ENCODE measurements around the gene NXPE1.
"Not testable (repeated sequence)": the region's sequence is repeated elsewhere in the genome, so short reads cannot be mapped to it uniquely, and the experiment has no call there.

The NXPE1 gene

DNA sequence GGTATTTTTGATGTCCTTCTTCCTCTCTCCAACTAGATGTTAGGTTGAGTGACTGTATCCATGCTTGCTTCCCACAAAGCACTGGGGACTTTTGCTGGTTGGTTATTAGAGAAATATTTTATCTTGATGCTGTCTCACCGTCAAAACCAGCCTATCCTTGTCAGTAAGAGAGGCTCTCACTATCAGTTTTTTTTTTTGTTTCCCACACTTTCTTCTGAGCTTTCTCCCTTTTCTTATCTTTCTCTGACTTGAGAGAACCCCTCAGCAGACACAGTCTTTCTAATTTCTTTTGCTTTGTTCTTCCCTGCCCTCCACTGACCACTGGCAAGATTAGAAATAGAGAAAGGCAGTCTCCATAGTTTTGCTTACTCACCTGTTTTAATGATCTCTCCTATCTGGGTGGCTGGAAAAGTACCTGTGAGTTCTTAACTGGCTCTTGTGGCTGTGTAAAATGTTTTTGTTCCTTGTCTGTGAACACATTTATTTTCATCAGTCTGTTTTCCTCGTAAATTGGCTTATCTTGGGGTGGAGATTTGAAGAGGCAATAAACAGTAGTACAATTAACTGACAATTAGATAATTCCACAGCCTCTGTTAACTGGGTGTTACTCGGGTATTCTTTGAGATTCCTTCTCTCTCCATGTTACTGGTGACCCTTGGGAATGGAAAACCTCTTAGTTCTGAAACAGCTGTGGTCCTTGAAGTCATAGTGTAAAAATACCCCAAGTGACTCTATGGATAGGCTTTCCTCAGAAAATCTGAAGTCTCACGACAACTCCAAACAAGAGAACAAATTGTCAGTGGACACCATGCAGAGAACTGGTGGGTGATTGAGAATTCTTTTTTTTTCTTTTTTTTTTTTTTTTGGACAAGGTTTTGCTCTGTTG, at the start of gene NXPE1:
NXPE1 (minus strand) TSS at position 457 of the 886 bp plus-strand sequence. CDS start 8,680 bp downstream, outside the sequence.
- no peak for DNase-seq (ENCODE audit: low read depth, low spot score)

DNA sequence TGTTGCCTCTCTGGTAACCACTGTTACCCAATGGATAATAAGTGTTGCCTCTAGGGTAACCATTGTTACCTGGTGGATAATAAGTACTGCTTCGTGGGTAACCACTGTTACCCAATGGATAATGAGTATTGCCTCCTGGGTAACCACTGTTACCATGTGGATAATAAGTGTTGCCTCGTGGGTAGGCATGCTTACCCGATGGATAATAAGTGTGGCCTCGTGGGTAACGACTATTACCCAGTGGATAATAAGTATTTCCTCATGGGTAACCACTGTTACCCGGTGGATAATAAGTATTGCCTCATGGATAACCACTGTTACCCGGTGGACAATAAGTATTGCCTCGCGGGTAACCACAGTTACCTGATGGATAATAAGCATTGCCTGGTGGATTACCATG, 49.7 kb upstream of the NXPE1 start:
- no peak for DNase-seq (ENCODE audit: low read depth, low spot score)

DNA sequence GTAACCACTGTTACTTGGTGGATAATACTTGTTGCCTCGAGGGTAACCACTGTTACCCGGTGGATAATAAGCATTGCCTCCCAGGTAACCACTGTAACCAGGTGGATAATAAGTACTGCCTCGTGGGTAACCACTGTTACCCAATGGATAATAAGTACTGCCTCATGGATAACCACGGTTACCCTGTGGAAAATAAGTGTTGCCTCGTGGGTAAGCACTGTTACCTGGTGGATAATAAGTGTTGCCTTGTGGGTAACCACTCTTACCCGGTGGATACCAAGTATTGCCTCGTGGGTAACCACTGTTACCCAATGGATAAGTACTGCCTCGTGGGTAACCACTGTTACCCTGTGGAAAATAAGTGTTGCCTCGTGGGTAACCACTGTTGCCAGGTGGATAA, 48.9 kb upstream of the NXPE1 start:
- not testable (repeated sequence) for DNase-seq (ENCODE audit: low read depth, low spot score)

DNA sequence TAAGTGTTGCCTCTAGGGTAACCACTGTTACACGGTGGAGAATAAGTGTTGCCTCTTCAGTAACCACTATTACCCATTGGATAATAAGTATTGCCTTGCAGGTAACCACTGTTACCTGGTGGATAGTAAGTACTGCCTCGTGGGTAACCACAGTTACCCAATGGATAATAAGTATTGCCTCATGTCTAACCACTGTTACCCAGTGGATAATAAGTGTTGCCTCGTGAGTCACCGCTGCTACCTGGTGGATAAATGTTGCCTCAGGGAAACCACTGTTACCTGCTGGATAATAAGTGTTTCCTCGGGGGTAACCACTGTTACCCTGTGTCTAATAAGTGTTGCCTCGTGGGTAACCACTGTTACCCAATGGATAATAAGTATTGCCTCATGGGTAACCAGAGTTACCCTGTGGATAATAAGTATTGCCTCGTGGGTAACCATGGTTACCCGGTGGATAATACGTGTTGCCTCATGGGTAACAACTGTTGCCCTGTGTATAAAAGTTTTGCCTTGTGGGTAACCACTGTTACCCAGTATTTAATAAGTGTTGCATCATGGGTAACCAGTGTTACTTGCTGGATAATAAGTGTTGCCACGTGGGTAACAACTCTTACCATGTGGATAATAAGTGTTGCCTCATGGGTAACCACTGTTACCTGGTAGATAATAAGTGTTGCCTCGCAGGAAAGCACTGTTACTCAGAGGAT, 48.2 kb upstream of the NXPE1 start:
- no peak for DNase-seq (ENCODE audit: low read depth, low spot score)

DNA sequence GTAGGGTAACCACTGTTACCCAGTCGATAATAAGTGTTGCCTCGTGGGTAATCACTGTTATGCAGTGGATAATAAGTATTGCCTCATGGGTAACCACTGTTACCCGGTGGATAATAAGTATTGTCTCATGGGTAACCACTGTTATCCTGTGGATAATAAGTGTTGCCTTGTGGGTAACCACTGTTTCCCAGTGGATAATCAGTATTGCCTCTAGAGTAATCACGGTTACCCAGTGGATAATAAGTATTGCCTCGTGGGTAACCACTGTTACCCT, 47.1 kb upstream of the NXPE1 start:
- DNase-seq (ENCODE audit: low read depth, low spot score), result not testable (repeated sequence)

DNA sequence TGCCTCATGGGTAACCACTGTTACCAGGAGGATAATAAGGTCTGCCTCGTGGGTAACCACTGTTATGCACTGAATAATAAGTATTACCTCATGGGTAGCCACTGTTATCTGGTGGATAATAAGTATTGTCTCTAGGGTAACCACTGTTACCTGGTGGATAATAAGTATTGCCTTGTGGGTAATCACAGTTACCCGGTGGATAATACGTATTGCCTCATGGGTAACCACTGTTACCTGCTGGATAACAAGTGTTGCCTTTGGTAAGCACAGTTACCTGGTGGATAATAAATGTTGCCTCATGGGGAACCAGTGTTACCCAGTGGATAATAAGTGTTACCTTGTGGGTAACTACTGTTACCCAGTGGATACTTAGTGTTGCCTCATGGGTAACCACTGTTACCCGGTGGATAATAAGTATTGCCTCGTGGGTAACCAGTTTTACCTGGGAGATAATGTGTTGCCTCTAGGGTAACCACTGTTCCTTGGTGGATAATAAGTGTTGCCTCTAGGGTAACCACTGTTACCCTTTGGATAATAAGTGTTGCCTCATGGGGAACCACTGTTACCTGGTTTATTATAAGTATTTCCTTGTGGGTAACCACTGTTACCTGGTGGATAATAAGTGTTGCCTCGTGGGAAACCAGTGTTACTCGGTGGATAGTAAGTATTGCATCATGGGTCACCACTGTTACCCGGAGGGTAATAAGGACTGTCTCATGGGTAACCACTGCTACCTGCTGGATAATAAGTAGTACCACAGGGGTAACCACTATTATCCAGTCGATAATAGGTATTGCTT, 46.5 kb upstream of the NXPE1 start:
- DNase-seq (ENCODE audit: low read depth, low spot score), result no peak

DNA sequence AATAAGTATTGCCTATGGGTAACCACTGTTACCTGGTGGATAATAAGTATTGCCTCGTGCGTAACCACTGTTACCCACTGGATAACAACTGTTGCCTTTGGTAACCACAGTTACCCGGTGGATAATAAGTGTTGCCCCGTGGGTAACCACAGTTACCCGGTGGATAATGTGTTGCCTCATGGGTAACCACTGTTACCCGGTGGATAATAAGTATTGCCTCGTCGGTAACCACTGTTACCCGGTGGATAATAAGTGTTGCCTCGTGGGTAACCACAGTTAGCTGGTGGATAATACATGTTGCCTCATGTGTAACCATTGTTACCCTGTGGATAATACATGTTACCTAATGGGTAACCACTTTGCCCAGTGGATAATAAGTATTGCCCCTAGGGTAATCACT, 45.7 kb upstream of the NXPE1 start:
- no peak for DNase-seq (ENCODE audit: low read depth, low spot score)

DNA sequence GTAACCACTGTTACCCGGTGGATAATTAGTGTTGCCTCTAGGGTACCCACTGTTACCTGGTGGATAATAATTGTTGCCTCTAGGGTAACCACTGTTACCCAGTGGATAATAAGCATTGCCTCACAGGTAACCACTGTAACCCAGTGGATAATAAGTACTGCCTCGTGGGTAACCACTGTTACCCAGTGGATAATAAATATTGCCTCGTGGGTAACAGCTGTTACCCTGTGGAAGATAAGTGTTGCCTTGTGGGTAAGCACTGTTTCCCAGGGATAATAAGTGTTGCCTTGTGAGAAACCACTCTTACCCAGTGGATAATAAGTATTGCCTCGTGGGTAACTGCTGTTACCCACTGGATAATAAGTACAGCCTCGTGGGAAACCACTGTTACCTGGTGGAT, 45.2 kb upstream of the NXPE1 start:
- no peak for DNase-seq (ENCODE audit: low read depth, low spot score)

DNA sequence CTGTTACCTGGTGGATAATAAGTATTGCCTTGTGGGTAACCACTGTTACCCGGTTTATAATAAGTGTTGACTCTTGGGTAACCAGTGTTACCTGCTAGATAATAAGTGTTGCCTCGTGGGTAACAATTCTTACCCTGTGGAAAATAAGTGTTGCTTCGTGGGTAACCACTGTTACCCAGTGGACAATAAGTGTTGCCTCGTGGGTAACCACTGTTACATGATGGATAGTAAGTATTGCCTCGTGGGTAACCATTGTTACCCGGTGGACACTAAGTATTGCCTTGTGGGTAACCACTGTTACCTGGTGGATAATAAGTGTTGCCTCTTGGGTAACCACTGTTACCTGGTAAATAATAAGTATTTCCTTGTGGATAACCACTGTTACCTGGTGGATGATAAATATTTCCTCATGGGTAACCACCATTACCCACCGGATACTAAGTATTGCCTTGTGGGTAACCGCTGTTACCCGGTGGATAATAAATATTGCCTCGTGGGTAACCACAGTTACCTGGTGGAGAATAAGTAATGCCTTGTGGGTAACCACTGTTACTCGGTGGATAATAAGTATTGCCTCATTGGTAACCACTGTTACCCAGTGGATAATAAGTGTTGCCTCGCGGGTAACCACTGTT, 44.6 kb upstream of the NXPE1 start:
- no peak for DNase-seq (ENCODE audit: low read depth, low spot score)

DNA sequence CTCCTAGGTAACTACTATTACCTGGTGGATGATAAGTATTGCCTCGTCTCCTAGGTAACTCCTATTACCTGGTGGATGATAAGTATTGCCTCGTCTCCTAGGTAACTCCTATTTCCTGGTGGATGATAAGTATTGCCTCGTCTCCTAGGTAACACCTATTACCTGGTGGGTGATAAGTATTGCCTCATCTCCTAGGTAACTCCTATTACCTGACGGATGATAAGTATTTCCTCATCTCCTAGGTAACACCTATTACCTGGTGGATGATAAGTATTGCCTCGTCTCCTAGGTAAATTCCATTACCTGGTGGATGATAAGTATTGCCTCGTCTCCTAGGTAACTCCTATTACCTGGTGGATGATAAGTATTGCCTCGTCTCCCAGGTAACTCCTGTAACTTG, 43.5 kb upstream of the NXPE1 start:
- not testable (repeated sequence) for DNase-seq (ENCODE audit: low read depth, low spot score)

DNA sequence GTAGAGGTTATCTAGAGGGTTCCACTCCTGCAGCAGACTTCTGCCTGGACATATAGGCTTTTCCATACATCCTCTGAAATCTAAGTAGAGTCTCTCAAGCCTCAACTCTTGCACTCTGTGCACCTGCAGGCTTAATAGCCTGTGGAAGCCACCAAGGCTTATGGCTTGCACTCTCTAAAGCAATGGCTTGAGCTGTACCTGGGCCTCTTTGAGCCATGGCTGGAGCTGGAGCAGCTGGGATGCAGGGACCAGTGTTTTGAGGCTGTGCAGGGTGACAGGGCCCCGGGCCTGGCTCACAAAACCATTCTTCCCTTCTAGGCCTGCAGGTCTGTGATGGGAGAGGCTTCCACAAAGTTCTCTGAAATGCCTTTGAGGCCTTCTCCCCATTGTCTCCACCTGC, 38.8 kb upstream of the NXPE1 start:
- no peak for DNase-seq (ENCODE audit: low read depth, low spot score)

DNA sequence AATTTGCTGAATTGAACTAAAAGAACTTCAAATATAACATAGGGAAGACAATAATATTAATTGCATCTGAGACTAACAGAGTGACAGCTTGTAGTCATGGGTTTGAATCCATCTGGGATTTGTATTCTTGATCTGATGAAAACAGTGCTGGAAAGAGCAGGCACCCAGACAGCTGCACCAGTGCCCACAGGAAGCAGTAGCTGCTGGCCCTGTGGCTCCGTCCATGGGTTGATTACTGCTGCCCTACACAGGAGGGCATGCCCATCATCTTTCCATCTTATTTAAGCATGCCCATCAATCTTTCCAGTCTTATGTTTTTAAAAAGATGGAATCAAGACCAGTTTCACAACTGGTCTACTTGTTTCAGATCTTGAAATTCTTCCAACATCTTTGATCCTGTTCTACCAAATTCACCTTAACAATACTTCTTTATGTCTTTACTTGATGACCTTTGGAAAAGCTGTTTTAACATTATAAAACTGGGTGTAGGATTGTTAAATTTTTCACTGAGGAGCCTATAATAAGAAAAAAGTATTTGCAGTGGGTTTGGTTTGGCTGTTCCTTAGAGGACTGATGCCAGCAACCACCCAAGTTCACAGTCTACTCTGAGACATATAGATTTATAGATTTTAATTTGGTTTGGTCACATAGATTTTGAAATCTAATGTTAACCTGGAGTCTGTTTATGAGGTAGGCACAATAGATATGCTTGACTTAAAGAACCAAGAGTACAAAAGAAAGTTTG, 36.7 kb upstream of the NXPE1 start:
- DNase-seq (ENCODE audit: low read depth, low spot score), result no peak

DNA sequence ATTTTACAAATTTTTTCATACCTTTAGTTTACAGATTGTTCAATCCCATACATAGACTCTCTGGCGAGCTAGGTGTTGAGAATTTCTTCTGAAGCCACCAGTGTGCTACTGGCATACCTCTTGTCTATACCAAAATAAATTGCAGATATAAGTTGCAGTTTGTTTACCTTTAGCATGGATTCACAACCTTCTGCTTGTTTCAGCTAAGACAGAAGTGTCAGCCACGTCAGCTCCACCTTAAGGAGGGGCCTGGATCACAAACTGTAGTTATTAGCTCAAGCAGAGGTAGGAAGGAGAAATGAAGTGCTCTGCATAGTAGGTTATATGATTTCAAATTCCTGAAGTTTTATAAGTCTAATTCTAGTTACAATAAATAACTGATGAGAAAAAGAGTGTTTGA, 35.9 kb upstream of the NXPE1 start, which contains the start of gene NXPE4:
NXPE4 (minus strand) TSS at position 216 of the 400 bp plus-strand sequence. CDS start 1,027 bp downstream, outside the sequence.
- no peak for DNase-seq (ENCODE audit: low read depth, low spot score)

DNA sequence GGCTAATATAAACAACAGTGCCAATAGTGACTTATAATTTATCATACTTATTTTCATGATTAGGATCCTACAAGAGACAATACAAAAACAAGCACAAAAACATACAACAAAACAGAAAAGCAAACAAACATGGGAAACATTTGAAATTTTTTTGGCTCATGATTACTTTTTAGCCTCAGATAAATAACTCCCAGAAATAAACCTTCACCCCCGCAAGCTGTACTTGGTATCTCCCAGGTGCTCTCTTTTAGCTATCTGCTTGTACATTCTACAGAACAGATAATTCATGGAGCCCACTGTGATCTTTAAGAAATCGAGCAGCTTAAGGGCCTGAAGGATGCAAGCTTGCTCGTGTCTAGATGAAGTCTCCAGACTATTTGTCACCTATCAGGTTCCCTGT, 35.0 kb upstream of the NXPE1 start:
- no peak for DNase-seq (ENCODE audit: low read depth, low spot score)

DNA sequence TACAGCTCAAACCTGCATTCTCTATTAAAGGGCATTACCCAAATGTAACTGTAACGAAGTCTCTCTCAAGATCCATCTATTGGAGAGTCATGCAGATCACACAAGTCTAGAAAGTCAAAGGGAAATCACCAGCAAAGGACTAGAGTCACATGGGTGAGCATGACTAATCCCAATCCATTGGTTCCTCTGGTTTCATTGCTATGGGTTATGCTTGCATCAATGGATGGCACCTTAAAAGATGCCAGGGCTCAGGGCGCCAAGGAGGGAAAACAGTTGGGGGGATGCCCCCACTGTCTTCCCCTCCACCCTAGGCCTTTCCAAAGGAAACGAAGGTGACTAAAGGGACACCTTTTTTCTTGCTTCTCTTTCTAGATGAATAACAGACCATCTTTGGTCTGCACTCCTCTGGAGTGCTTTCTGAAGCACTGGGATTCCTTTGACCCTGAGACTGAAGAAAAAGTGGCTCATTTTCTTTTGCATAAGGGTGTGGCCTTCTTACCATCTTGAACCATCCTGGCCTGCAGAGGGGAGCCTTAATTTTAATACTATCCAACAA, 27.8 kb upstream of the NXPE1 start:
- no peak for DNase-seq (ENCODE audit: low read depth, low spot score)

DNA sequence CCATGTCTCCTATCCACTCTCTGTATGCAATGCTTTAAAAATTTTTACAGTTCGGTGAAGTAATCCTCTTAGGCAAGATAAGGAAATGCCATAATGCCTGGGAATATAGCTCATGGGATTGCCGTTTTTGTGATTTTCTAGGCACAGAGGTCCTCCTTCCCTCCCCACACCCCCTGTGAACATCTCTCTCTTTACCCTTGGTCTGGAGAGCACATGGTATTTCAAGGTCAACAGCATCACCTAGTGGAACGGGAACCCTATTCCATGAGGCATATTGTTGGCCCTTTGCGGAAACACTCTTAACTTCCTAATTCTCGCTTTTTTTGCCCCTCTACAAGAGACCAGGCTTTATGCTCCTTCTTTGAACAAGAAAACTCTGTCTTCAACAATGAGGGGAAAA, 27.1 kb upstream of the NXPE1 start:
- DNase-seq (ENCODE audit: low read depth, low spot score), result no peak

DNA sequence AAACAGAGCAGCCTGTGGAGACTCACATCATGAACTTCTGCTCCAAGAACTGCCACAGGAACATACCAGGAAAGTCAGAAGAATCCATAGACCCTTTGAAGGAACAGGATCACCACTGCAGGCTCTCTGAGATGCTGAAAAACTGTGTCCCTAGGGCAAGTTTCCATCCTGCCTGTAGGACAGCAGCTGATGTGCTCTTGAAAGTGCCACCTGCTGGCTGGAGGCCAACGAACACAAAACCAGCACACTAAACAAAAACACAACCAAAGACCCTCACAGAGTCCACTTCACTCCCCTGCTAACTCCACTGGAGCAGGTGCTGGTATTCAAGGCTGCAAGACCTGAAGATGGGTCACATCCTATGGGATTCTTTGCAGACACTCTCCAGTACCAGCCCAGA, 12.0 kb upstream of the NXPE1 start:
- DNase-seq (ENCODE audit: low read depth, low spot score), result no peak

DNA sequence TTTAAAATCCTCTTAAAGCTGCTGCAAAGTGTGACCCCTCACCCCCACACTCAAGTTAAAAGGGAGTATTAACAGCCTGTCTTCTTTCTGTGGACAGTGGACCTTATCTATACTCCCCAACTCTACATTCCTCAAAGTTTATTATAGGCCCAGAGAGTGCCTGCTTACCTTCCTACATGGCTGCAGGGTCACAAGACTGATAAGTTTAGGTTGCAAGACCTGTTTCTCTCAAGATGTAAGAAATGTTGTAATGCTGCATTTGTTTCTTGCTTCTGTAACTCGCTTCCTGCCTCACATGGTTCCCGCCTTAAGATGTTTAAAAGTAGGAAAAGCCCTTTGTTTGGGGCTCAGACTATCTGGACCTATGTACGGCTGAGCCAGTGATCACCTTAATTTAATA, 10.1 kb upstream of the NXPE1 start:
- no peak for DNase-seq (ENCODE audit: low read depth, low spot score)

DNA sequence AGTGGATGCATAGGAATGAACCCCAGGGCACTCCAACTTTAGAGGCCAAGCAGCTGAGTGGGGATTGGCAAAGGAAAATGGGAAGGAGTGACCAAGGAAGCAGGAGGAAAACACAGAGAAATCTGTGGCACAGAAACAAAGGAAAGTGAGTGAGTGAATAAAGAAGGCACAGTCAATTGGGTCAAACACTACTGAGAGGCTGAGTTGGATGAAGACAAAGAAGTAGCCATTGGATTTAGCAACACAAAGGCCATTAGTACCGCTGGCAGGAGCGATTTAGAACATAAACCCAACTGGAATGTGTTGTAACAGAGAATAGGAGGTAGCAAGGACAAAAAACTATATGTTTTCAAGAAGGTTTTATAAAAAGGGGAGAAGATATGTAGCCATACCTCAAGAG, 6.6 kb upstream of the NXPE1 start:
- DNase-seq (ENCODE audit: low read depth, low spot score), result no peak

DNA sequence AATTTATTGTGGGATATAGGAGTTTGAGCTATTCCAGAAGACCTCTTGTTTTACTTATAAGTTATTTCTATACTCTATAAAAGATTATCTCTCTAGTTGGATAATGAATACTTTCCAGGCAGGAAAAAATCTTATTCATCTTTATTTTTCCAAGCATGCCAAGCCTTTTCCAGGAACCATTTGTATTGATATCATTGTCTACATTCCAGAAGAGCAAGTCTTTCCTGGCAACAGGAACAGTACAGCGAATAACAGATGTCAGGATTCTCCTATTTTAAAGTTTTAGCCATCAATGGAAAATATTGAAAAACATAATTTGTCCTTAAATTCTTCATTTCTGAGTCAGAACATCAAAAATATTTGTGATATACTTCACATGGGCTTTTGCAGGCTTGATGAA, 5.2 kb upstream of the NXPE1 start:
- DNase-seq (ENCODE audit: low read depth, low spot score), result no peak

DNA sequence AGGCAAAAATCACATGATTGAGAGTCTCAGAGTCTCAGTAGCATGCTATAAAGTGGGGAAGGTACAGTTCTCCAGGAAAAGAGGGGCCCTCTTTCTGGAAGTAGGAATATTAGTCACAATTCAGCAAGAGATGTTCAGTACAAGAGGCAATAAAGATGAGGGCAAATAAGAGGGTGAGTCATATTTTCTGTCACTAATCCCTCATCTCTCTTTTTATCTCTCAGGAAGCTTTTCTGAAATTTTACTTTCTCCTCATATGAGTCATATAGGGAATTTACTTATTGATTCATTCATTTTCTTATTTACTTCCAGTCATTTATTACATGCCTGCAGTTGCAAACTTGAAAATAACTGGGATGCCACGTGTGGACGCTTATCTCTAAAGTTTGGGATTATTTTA, 3.4 kb upstream of the NXPE1 start:
- no peak for DNase-seq (ENCODE audit: low read depth, low spot score)

Measured in iPS DF 19.7 (cell line).